Caco-2 (cell line): ENCODE data around the gene NT5DC1. TPM values are rescaled to one million over a fixed set of nuclear protein-coding genes. Genes with fewer than 3 reads are reported as not detected.

Source experiments
- BruUV-seq: library from RNA; stranded (reverse); fragments of 400-500 nt; replicated peaks from 2 replicates; lab custom pipeline; 2021; lab: Mats Ljungman, UMichigan
- CTCF ChIA-PET: fragments of 300-600 bp; sonication (Branson Sonifier 250); formaldehyde crosslinking; loops from one replicate; lab custom pipeline; 2022; ENCODE audit warnings: antibody characterized with exemption; lab: Charles Lee
- POLR2A ChIA-PET: fragments of 300-600 bp; sonication (Branson Sonifier 250); formaldehyde crosslinking; loops from one replicate; lab custom pipeline; 2022; ENCODE audit warnings: antibody characterized with exemption; lab: Charles Lee
- DNase-seq, 2 experiments: peaks; one replicate each; pipeline versions ENCODE4 v3.0.0 to v3.0.0-alpha.2; 2020 to 2022
- H3K27me3 ChIP-seq: replicated peaks from 2 replicates; pipeline ENCODE4 v1.6.0; 2011; ENCODE audit warnings: low read length; ENCODE audit not compliant: control insufficient read depth, insufficient read depth
- H3K36me3 ChIP-seq: 2 replicates; pipeline ENCODE4 v1.5.1; 2011; ENCODE audit warnings: low read length; ENCODE audit not compliant: control insufficient read depth, insufficient read depth
- H3K4me1 ChIP-seq: fragments of 250-450 bp; sonication (Bioruptor Pico); 2 replicates; pipeline ENCODE4 v1.5.1; 2020; ENCODE audit warnings: mild to moderate bottlenecking
- H3K4me3 ChIP-seq: 2 replicates; pipeline ENCODE4 v1.5.1; 2011; ENCODE audit warnings: low read depth, mild to moderate bottlenecking, control low read depth, low read length
- H3K9me3 ChIP-seq: fragments of 250-450 bp; sonication (Bioruptor Pico); 2 replicates; pipeline ENCODE4 v1.5.1; 2020; ENCODE audit warnings: mild to moderate bottlenecking, moderate library complexity
- H3K27ac Mint-ChIP-seq: one replicate; pipeline ENCODE4 v1.8.0; 2022; ENCODE audit warnings: mixed read lengths; ENCODE audit not compliant: unreplicated experiment
- H3K27me3 Mint-ChIP-seq: one replicate; pipeline ENCODE4 v1.8.0; 2022; ENCODE audit warnings: mixed read lengths; ENCODE audit not compliant: insufficient read depth, unreplicated experiment
- H3K36me3 Mint-ChIP-seq: one replicate; pipeline ENCODE4 v1.8.0; 2022; ENCODE audit warnings: mild to moderate bottlenecking, mixed read lengths; ENCODE audit not compliant: insufficient read depth, unreplicated experiment
- H3K4me1 Mint-ChIP-seq: one replicate; pipeline ENCODE4 v1.8.0; 2022; ENCODE audit warnings: low read depth, mixed read lengths; ENCODE audit not compliant: unreplicated experiment
- H3K4me3 Mint-ChIP-seq: one replicate; pipeline ENCODE4 v1.8.0; 2022; ENCODE audit warnings: mild to moderate bottlenecking, moderate library complexity, mixed read lengths; ENCODE audit not compliant: unreplicated experiment
- H3K9me3 Mint-ChIP-seq: one replicate; pipeline ENCODE4 v1.8.0; 2022; ENCODE audit warnings: mixed read lengths; ENCODE audit not compliant: unreplicated experiment
- intact Hi-C: fragments of 100-400 bp; cut with micrococcal nuclease; formaldehyde crosslinking; loops from one replicate; pipeline ENCODE4 v1.10.0; 2022; ENCODE audit not compliant: unreplicated experiment
- total RNA-seq: library from RNA; stranded (reverse); gene quantifications from 2 replicates; pipeline ENCODE4 v1.2.3, GENCODE V29; 2022
- TF ChIP-seq, protein P1 (sequence below), 2 experiments: fragments of 200-600 bp in 1 of 2; IDR thresholded peaks; 1 replicate in 1 of 2; 2 replicates in 1 of 2; pipeline versions ENCODE4 v1.5.1 to v1.8.0; 2011 to 2022; ENCODE audit warnings: antibody characterized with exemption in 1 of 2, control low read depth in 1 of 2, inconsistent platforms in 1 of 2, low read depth in 1 of 2, low read length in 1 of 2, mild to moderate bottlenecking in 1 of 2, moderate library complexity in 1 of 2; ENCODE audit not compliant: insufficient read depth in 1 of 2, severe bottlenecking in 1 of 2, unreplicated experiment in 1 of 2

NT5DC1 gene
- total RNA-seq, 1 experiment from 2014 or later = 54.3 TPM

- H3K4me1 Mint-ChIP-seq = peaks cover 14% of the 10 kb centered on the region
- Histone ChIP-seq H3K4me3 (no peak overlapping the region), H3K36me3 (no peaks in the 10 kb centered on the region), H3K27me3 (no peaks in the 10 kb centered on the region), H3K9me3 (no peaks in the 10 kb centered on the region), H3K4me1 (peaks cover 6% of the 10 kb centered on the region; the same call in 1 of the 2 replicates)
- H3K9me3 Mint-ChIP-seq = no peaks in the 10 kb centered on the region
- no peak overlapping the region for H3K4me3 Mint-ChIP-seq
- intact Hi-C loops = no loop called here
- H3K27me3 Mint-ChIP-seq = no peaks in the 10 kb centered on the region
- no peak overlapping the region for H3K27ac Mint-ChIP-seq
- H3K36me3 Mint-ChIP-seq = peaks cover 12% of the 10 kb centered on the region
- POLR2A ChIA-PET = no interaction called here
- DNase-seq = no peak
- BruUV-seq = no TSS peak
- CTCF ChIA-PET = no interaction called here
- TF ChIP-seq, protein P1, sequence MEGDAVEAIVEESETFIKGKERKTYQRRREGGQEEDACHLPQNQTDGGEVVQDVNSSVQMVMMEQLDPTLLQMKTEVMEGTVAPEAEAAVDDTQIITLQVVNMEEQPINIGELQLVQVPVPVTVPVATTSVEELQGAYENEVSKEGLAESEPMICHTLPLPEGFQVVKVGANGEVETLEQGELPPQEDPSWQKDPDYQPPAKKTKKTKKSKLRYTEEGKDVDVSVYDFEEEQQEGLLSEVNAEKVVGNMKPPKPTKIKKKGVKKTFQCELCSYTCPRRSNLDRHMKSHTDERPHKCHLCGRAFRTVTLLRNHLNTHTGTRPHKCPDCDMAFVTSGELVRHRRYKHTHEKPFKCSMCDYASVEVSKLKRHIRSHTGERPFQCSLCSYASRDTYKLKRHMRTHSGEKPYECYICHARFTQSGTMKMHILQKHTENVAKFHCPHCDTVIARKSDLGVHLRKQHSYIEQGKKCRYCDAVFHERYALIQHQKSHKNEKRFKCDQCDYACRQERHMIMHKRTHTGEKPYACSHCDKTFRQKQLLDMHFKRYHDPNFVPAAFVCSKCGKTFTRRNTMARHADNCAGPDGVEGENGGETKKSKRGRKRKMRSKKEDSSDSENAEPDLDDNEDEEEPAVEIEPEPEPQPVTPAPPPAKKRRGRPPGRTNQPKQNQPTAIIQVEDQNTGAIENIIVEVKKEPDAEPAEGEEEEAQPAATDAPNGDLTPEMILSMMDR (IDR thresholded peaks at IDR 0.05; ENCODE audit: insufficient read depth in 1 of 2, low read depth in 1 of 2, low read length in 1 of 2, severe bottlenecking in 1 of 2, unreplicated experiment in 1 of 2) = no peak
Measured at GRCh38 chr6:116062496-116062895, 38.2 kb upstream of the NT5DC1 start.

DNA sequence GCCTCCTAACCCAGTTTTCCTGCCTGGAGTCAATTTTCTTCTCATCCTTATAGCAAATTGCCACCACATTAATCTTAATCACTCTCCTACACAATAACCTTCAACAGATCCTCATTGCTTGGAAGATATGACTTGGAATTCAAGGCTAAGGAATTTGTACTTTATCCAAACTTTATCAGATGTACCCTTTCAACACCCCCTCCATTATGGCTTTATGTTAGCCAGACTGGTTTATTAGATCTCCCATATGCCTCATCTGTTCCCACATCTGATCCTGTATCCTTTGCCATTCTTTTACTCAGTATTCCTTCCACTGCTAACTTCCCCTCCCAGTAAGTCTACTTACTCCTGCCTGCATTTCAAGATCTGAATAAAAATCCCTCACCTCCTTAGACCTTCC, 36.0 kb upstream of the NT5DC1 start:
- Histone ChIP-seq H3K27me3 (no peaks in the 10 kb centered on the region), H3K4me3 (no peak overlapping the region), H3K36me3 (no peaks in the 10 kb centered on the region), H3K9me3 (no peaks in the 10 kb centered on the region), H3K4me1 (peaks cover 6% of the 10 kb centered on the region; the same call in 1 of the 2 replicates)
- intact Hi-C loops = no loop called here
- Mint-ChIP-seq H3K27ac (no peak overlapping the region), H3K4me3 (no peak overlapping the region), H3K4me1 (peaks cover 14% of the 10 kb centered on the region), H3K36me3 (peaks cover 12% of the 10 kb centered on the region), H3K27me3 (no peaks in the 10 kb centered on the region), H3K9me3 (no peaks in the 10 kb centered on the region)
- TF ChIP-seq, protein P1 (IDR thresholded peaks at IDR 0.05; ENCODE audit: insufficient read depth in 1 of 2, low read depth in 1 of 2, low read length in 1 of 2, severe bottlenecking in 1 of 2, unreplicated experiment in 1 of 2) = no peak
- ChIA-PET POLR2A (no interaction called here), CTCF (no interaction called here)
- no peak for DNase-seq
- BruUV-seq = no TSS peak

- Mint-ChIP-seq H3K9me3 (no peaks in the 10 kb centered on the region), H3K36me3 (no peaks in the 10 kb centered on the region), H3K4me3 (no peak overlapping the region), H3K4me1 (peaks cover under 1% of the 10 kb centered on the region), H3K27ac (no peak overlapping the region), H3K27me3 (no peaks in the 10 kb centered on the region)
- TF ChIP-seq, protein P1 (IDR thresholded peaks at IDR 0.05; ENCODE audit: insufficient read depth in 1 of 2, low read depth in 1 of 2, low read length in 1 of 2, severe bottlenecking in 1 of 2, unreplicated experiment in 1 of 2) = no peak
- intact Hi-C loops = no loop called here
- Histone ChIP-seq H3K36me3 (no peaks in the 10 kb centered on the region), H3K4me1 (peaks cover 8% of the 10 kb centered on the region), H3K9me3 (no peaks in the 10 kb centered on the region), H3K4me3 (no peak overlapping the region), H3K27me3 (no peaks in the 10 kb centered on the region)
- POLR2A ChIA-PET = no interaction called here
- no TSS peak for BruUV-seq
- DNase-seq = no peak
- CTCF ChIA-PET = no interaction called here
Measured at GRCh38 chr6:116066789-116067188, 33.9 kb upstream of the NT5DC1 start.
